LNCaP clone FGC (cell line): Measurements from ENCODE around the gene RYR3.

Experiments
- DNase-seq: peaks from one replicate; pipeline ENCODE4 v3.0.0-alpha.2; 2011; ENCODE audit warnings: low read depth
- H3K4me3 ChIP-seq: 2 replicates; pipeline ENCODE4 v1.5.1; 2011; ENCODE audit warnings: mild to moderate bottlenecking, low read depth, low read length, control low read depth
- TF ChIP-seq, protein P1 (sequence below): IDR thresholded peaks from 2 replicates; pipeline ENCODE4 v1.5.1; 2012; ENCODE audit warnings: mild to moderate bottlenecking; ENCODE audit not compliant: control insufficient read depth, insufficient read depth; ENCODE audit errors: extremely low read depth

Gene RYR3

DNA sequence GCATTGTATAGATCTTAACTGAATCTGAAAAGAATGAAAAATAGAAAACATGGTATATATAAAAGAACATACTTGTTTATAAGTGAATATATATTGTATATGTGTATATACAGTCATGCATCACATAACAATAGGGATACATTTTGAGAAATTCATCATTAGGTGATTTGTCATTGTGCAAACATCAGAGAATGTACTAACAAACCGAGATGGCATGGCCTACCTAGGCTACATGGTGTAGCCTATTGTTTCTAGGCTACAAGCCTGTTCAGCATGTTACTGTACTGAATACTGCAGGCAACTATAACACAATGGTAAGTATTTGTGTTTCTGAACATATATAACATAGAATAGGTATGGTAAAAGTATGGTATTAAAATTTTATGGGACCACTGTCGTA, 592.9 kb downstream of the RYR3 start:
- TF ChIP-seq, protein P1, sequence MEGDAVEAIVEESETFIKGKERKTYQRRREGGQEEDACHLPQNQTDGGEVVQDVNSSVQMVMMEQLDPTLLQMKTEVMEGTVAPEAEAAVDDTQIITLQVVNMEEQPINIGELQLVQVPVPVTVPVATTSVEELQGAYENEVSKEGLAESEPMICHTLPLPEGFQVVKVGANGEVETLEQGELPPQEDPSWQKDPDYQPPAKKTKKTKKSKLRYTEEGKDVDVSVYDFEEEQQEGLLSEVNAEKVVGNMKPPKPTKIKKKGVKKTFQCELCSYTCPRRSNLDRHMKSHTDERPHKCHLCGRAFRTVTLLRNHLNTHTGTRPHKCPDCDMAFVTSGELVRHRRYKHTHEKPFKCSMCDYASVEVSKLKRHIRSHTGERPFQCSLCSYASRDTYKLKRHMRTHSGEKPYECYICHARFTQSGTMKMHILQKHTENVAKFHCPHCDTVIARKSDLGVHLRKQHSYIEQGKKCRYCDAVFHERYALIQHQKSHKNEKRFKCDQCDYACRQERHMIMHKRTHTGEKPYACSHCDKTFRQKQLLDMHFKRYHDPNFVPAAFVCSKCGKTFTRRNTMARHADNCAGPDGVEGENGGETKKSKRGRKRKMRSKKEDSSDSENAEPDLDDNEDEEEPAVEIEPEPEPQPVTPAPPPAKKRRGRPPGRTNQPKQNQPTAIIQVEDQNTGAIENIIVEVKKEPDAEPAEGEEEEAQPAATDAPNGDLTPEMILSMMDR: no peak
- no peak overlapping the region for H3K4me3 ChIP-seq

DNA sequence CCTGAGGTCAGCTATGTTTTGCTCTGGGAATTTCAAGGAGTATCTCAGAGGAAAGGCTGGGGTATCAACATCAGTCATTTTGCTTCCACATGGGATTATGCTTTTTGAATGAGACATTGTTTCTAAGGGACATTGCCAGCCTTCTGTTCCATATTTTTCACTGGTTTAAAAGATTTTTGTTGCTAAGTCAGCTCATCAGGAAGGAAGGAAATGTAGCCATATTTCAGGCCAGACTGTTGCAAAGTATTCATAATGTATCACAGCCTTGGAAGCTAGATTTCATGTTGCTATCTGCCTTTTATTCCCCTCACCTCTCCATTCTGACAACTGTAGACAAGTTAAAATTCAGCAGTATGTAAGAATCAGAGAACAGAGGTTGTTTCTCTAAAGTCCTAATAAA, 596.6 kb downstream of the RYR3 start:
- TF ChIP-seq, protein P1: no peak
- no peak overlapping the region for H3K4me3 ChIP-seq
- DNase-seq: no peak

More for the DNA sequence above, 592.9 kb downstream of the RYR3 start:
- DNase-seq: no peak

DNA sequence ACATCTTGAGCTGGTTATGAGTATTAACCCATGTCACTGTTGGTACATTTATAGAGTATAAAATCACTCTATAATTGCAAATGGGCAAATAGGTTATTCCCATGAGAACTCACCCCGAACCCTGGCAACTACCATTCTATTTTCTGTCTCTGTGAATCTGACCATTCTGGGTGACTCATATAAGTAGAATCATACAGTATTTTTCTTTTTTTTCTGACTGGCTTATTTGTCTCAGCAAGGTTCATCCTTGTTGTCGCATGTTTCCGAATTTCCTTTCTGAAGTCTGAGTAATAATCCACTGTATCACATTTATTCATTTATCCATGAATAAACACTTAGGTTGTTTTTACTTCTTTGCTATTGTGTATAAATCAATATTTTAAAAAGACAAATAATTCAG, 597.6 kb downstream of the RYR3 start:
- TF ChIP-seq, protein P1: no peak
- H3K4me3 ChIP-seq: no peak overlapping the region
- DNase-seq: no peak

DNA sequence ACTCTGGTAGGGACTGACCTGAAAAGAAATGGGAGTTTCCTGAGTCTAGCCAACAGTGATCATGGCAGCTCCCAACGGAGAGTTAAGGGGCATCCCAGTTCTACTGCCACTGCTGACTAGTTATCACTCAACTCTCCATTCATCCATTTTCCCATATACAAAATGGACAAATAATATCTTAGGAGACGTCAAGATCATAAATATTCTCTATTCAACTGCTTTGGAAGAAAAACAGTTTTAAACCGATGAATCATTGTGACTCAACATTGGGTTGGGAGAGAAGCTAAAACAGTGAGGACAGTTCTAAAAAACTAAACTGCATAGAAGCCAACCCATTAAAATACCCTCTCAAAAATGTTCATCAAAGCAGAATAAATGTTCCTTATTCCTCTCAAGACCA, 600.0 kb downstream of the RYR3 start:
- TF ChIP-seq, protein P1: no peak
- no peak for DNase-seq
- no peak overlapping the region for H3K4me3 ChIP-seq

DNA sequence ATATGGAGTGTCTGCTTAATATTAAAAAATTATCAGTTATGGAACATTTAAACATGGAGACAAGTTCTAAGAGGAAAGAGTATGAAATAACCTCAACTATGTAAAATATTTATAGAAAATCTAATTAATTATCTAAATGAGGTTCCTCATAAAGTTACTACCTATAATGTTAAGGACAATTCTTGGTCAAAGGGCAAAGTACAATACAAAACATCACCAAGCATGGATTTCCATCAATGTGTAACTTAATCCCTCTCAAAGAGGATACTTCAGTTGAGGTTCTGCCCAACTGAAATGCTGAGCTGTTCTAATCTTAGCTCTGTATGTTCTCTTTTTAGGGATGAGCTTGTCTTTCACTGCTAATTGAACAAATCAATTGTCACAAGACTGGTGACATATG, 601.6 kb downstream of the RYR3 start:
- no peak for DNase-seq
- TF ChIP-seq, protein P1: no peak

DNA sequence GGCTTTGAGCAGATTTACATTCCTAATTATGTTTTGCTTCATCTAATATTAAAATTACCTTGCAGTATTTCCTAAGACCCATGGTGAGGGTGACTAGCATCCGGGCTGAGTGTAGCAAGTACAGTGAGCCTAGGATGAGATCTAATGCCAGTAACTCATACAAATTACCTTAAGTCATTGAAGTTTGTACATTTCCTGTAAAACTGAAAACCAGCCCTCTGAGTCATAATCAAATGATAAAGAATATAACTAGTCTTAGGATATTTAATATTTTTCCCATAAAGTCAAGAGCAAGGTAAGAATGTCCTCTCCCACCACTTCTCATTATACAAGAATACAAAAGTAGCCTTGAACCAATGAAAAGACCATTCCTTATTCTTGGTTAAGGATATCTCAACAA, 602.7 kb downstream of the RYR3 start:
- TF ChIP-seq, protein P1: no peak
- no peak overlapping the region for H3K4me3 ChIP-seq
- DNase-seq: no peak

More for the DNA sequence above, 601.6 kb downstream of the RYR3 start:
- no peak overlapping the region for H3K4me3 ChIP-seq
